ENCODE data around the gene DNHD1. TPM values are rescaled to one million over a fixed set of nuclear protein-coding genes. Genes with fewer than 3 reads are reported as not detected.

Gene DNHD1
- total RNA-seq, 1 experiment from 2014 or later = 13.9 TPM

DNA sequence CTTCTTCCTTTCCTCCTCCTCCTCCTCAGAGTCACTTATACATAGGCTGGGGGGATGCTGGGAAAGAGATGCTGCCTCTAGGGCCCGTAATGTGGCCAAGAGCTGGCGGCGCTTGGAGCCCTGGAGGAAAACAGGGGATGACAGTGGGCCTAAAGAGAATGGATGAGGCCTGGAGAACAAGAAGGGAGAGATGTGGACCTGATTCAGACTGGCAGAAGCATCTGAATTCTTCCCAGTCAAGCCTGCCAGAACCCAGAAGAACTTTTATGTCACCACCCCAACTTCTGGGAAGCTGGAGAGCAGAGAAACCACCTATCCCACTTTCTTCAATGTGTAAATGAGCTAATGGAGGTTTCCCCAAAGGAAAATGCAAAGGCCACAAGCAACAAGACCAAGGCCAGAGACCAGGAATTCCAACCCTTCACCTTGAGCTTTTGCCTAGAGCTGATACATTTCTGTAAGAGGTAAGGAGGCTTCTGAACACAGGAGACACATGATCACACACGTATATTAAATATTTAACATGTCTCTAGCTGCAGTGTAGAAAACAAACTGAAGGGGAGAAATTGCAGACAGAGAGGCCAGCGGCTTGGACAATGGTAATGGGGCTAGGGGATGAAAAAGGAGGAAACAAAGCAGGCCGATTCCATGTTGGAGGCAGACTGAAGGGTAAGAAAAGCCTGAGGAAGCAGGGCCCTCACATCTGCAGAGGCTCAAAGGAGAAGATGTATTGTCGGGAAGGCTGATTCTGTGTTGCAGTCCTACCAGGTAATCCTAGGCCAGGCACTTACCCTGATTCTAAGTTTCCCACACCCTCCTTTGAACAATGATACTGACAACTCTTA is 105.2 kb downstream of the DNHD1 start:
- H3K9me3 ChIP-seq (ENCODE audit: insufficient read depth, low read depth) = no peaks in the 10 kb centered on the region
- peaks cover 10% of the 10 kb centered on the region for H3F3A ChIP-seq (ENCODE audit: insufficient read depth, low read depth)
- H3K4me2 ChIP-seq = peak overlapping the region; percentile 88
- no peak for DNase-seq
- H3K36me3 ChIP-seq (ENCODE audit: low read depth) = 0 out of 2 replicates have a peak, but pooled peaks cover 6% of the 10 kb centered on the region
- H3K79me2 ChIP-seq (ENCODE audit: low read depth) = peaks cover 48% of the 10 kb centered on the region
- no peak overlapping the region for H3K27ac ChIP-seq
- POLR2A ChIA-PET (ENCODE audit: unreplicated experiment) = no interaction called here
- CTCF ChIA-PET = interaction anchor here (0.7 kb wide), 1 partner anchor 17 kb away, joined by 6 read pairs; the partner anchor contains the start of gene TPP1
- intact Hi-C loops (cut with micrococcal nuclease; ENCODE audit: unreplicated experiment) = loop anchor here (5.0 to 10.0 kb wide), 2 partner anchors 128 to 210 kb away; partner anchors contain the start of genes SMPD1 and TRIM3
- no peaks in the 10 kb centered on the region for H3K27me3 ChIP-seq (ENCODE audit: insufficient read depth, low read depth)
- no peak for TF ChIP-seq CTCF (conservative IDR thresholded peaks at IDR 0.05)
- TF ChIP-seq EZH2 (IDR thresholded peaks at IDR 0.05; ENCODE audit: low read depth) = no peak
- BruUV-seq (replicated peaks) = no TSS peak
- H3K9me2 ChIP-seq (ENCODE audit: insufficient read depth) = no peaks in the 10 kb centered on the region
- H3K4me1 ChIP-seq (replicated peaks; ENCODE audit: insufficient read depth) = peaks cover 23% of the 10 kb centered on the region
- no peaks in the 10 kb centered on the region for H4K20me1 ChIP-seq (ENCODE audit: insufficient read depth)
- H3K4me3 ChIP-seq = peak overlapping the region; percentile 98
- peak overlapping the region; percentile 88; the same call in 1 of the 2 replicates for H2AFZ ChIP-seq

DNA sequence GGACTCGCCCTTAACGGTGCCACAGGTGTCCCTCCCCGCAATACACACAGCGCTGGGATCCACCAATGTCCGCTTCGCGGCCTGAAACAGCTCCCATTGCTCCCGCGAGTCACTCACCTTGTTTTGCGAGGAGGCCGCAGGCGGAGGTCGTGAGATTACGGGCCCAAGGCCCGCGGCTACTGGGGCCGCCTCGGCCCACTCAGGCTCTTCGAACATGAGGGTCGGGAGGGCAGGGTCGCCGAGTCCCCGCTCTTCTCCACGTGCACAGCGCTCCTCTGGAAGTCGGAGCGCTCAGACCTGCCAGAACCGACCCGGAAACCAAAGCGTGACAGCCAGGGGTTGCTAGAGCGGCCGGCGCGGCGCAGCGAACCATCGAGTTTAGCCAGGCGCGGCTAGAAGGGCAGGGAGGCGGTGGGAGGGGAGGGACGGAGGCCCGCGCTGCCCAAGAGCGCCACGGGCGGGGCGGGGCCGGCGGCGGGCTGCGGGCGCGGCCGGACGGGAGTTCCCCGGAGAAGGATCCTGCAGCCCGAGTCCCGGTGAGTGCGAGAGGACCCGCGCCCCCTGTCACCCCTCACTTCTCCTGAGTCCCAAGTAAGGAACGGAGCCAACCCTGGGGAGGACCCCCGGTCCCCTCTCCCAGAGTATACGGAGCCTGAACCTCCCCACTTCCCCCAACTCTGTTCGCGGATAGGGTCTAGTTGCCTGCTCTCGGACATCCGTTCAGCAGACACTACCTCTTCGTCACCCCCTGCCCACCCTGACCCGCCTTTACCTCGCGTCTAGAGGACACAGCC is 106.4 kb downstream of the DNHD1 start, which contains the start of the genes ILK and RRP8:
Gene ILK (plus strand): TSS at position 488 of the 794 bp plus-strand sequence. CDS start 498 bp downstream, outside the sequence.
Gene RRP8 (minus strand): TSS at position 330 of the 794 bp plus-strand sequence. CDS start 114 bp downstream, at position 216.
- peaks cover 16% of the 10 kb centered on the region for H3F3A ChIP-seq (ENCODE audit: insufficient read depth, low read depth)
- peaks cover 10% of the 10 kb centered on the region; the same call in 1 of the 2 replicates for H3K36me3 ChIP-seq (ENCODE audit: low read depth)
- H3K9me3 ChIP-seq (ENCODE audit: insufficient read depth, low read depth) = no peaks in the 10 kb centered on the region
- CTCF ChIA-PET = interaction anchor here (0.7 kb wide), 1 partner anchor 16 kb away, joined by 6 read pairs; the partner anchor contains the start of gene TPP1
- peak within 1 kb of the TSS; percentile 98 for H3K4me3 ChIP-seq
- peaks cover 48% of the 10 kb centered on the region for H3K79me2 ChIP-seq (ENCODE audit: low read depth)
- POLR2A ChIA-PET (ENCODE audit: unreplicated experiment) = interaction anchor here (0.7 to 1.0 kb wide), 2 partner anchors 8 to 80 kb away, joined by 8 to 13 read pairs; partner anchors contain the start of genes MRPL17 and TAF10
- peak within 1 kb of the TSS; percentile 89 for H3K4me2 ChIP-seq
- no peaks in the 10 kb centered on the region for H4K20me1 ChIP-seq (ENCODE audit: insufficient read depth)
- H2AFZ ChIP-seq = peak within 1 kb of the TSS; percentile 88
- H3K27ac ChIP-seq = peak within 1 kb of the TSS; percentile 51
- BruUV-seq (replicated peaks) = no TSS peak
- no peaks in the 10 kb centered on the region for H3K27me3 ChIP-seq (ENCODE audit: insufficient read depth, low read depth)
- peaks cover 28% of the 10 kb centered on the region for H3K4me1 ChIP-seq (replicated peaks; ENCODE audit: insufficient read depth)
- peak; percentile 61 to 77 for DNase-seq
- no peaks in the 10 kb centered on the region for H3K9me2 ChIP-seq (ENCODE audit: insufficient read depth)
- no peak for TF ChIP-seq CTCF (conservative IDR thresholded peaks at IDR 0.05)
- TF ChIP-seq EZH2 (IDR thresholded peaks at IDR 0.05; ENCODE audit: low read depth) = no peak
- intact Hi-C loops (cut with micrococcal nuclease; ENCODE audit: unreplicated experiment) = loop anchor here (2.0 to 10.0 kb wide), 3 partner anchors 79 to 211 kb away; partner anchors contain the start of genes MRPL17, SMPD1 and TRIM3

Measured in PC-9 (cell line).